NK-92 treated with Interleukin-12 subunit alpha and Interleukin-12 subunit beta, amount 100 ng/mL, for 24 hours (cell line): Measurements from ENCODE around the gene XPO4.

Source experiments
- DNase-seq: peaks from one replicate; lab custom pipeline; 2025; lab: John Stamatoyannopoulos, UW

Gene XPO4

DNA sequence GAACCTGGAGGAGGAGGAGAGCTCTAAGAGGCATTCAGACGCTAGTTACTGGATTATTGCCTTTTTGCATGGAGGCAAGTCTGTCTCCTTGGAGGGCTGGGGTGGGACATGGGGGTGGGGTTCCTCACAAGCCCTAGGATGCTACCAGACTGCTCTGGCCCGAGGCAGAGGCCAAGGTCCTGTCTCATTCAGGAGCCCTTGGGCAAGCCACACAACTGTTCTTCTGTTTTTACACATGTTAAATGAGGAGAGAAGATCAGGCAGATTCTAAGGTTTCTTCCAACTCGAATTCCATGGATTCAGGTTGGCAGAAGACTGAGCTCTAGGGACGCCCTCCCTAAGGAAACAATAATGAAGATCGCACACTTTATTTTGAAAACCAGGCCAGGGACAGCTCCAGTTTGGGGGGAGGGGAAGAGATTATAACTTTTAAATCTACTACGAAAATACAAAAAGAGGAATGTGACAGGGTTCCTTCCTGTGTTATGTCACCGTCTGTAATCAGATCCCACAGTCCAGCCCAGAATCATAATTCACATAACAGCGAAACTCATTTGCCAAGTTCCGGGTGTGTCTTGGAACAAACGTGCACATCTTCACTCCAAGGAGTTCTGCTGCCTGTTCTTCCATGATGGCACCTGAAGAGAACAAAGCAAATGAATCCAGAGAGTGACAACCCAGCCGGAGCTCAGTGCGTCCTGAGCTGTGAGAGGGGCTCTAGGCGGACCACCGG lies 173.8 kb downstream of the XPO4 start:
- DNase-seq: no peak

DNA sequence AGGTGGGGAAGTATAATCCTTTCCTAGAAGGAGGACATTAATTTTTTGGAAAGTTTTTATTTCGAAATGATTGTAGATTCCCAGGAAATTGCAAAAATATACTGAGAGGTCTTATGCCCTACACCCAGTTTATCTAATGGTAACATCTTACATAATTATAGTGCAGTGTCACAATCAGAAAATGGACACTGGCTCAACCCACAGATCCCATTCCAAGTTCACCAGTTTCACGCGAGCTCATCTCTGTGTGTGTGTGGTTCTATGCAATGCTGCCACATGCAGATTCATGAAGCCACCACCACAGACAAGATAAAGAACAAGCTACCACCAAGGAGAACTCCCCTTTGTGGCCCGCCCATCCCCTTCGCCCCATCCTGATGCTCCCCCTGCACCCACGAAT lies 174.7 kb downstream of the XPO4 start:
- DNase-seq: no peak
